Measurements from ENCODE around the gene TNFSF18.

- TF ChIP-seq POLR2AphosphoS5 (IDR thresholded peaks at IDR 0.05) = no peak
- no peak for TF ChIP-seq CTCF (IDR thresholded peaks at IDR 0.05; ENCODE audit: poor library complexity, severe bottlenecking)
- TF ChIP-seq EP300 (conservative IDR thresholded peaks at IDR 0.05; ENCODE audit: poor library complexity, severe bottlenecking) = no peak
- TF ChIP-seq SMC3 (conservative IDR thresholded peaks at IDR 0.05; ENCODE audit: poor library complexity) = no peak
- TF ChIP-seq REST (IDR thresholded peaks at IDR 0.05; ENCODE audit: borderline replicate concordance) = no peak
- no peak for TF ChIP-seq EZH2 (IDR thresholded peaks at IDR 0.05; ENCODE audit: borderline replicate concordance, insufficient read depth, low read length, poor library complexity, severe bottlenecking)
- no peak for TF ChIP-seq RAD21 (conservative IDR thresholded peaks at IDR 0.05)
- TF ChIP-seq MXI1 (conservative IDR thresholded peaks at IDR 0.05; ENCODE audit: poor library complexity, severe bottlenecking) = no peak
- TF ChIP-seq TAF1 (IDR thresholded peaks at IDR 0.05; ENCODE audit: low read depth) = no peak
Observed at GRCh38 chr1:173042806-173043205, 7.9 kb downstream of the TNFSF18 start.

All from neural cell (in vitro differentiated cells).